Colon (tissue), 2 donors: Measurements from ENCODE around the gene PRKCA.
"Not testable (repeated sequence)": the region's sequence is repeated elsewhere in the genome, so short reads cannot be mapped to it uniquely, and the experiment has no call there.

Experiments
- FAIRE-seq: peaks from 2 replicates; lab custom pipeline; 2012; peaks lifted over from hg19 to GRCh38; lab: Jason Lieb, UNC
- donor health status: control.
- donor health status: control.

Gene PRKCA

GRCh38 chr17:66353937-66354401 lies 51.6 kb downstream of the PRKCA start:
- no peak for FAIRE-seq

GRCh38 chr17:66354472-66354871 lies 52.1 kb downstream of the PRKCA start:
- FAIRE-seq = no peak

- no peak for FAIRE-seq
These were observed 52.6 kb downstream of the PRKCA start for GRCh38 chr17:66354981-66355380.

- no peak for FAIRE-seq
These were observed 53.1 kb downstream of the PRKCA start for GRCh38 chr17:66355510-66355909.

GRCh38 chr17:66357037-66357436 lies 54.6 kb downstream of the PRKCA start:
- no peak for FAIRE-seq

- FAIRE-seq = no peak
These were observed 56.9 kb downstream of the PRKCA start for GRCh38 chr17:66359351-66359750.

GRCh38 chr17:66360961-66361565 lies 58.6 kb downstream of the PRKCA start:
- not testable (repeated sequence) for FAIRE-seq

- FAIRE-seq = no peak
These were observed 62.1 kb downstream of the PRKCA start for GRCh38 chr17:66364508-66364907.

- no peak for FAIRE-seq
These were observed 62.6 kb downstream of the PRKCA start for GRCh38 chr17:66364990-66365490.

GRCh38 chr17:66365903-66366302 lies 63.5 kb downstream of the PRKCA start:
- no peak for FAIRE-seq

GRCh38 chr17:66367107-66367506 lies 64.7 kb downstream of the PRKCA start:
- no peak for FAIRE-seq

GRCh38 chr17:66369830-66370229 lies 67.4 kb downstream of the PRKCA start:
- no peak for FAIRE-seq

- no peak for FAIRE-seq
These were observed 69.1 kb downstream of the PRKCA start for GRCh38 chr17:66371561-66371960.

GRCh38 chr17:66372182-66372581 lies 69.8 kb downstream of the PRKCA start:
- no peak for FAIRE-seq

GRCh38 chr17:66373079-66373478 lies 70.7 kb downstream of the PRKCA start:
- FAIRE-seq = no peak

GRCh38 chr17:66373944-66374817 lies 71.8 kb downstream of the PRKCA start:
- FAIRE-seq = no peak

- no peak for FAIRE-seq
These were observed 72.7 kb downstream of the PRKCA start for GRCh38 chr17:66375121-66375520.

- FAIRE-seq = no peak
These were observed 75.9 kb downstream of the PRKCA start for GRCh38 chr17:66378296-66378695.

- no peak for FAIRE-seq
These were observed 77.1 kb downstream of the PRKCA start for GRCh38 chr17:66379544-66379943.

GRCh38 chr17:66379996-66380395 lies 77.6 kb downstream of the PRKCA start:
- FAIRE-seq = no peak

- FAIRE-seq = no peak
These were observed 79.4 kb downstream of the PRKCA start for GRCh38 chr17:66381701-66382362.

- FAIRE-seq = no peak
These were observed 80.9 kb downstream of the PRKCA start for GRCh38 chr17:66383333-66383732.
